ENCODE measurements around the gene DCK.
"Not testable (repeated sequence)": the region's sequence is repeated elsewhere in the genome, so short reads cannot be mapped to it uniquely, and the experiment has no call there.

GRCh38 chr4:71059573-71059972 lies 66.1 kb downstream of the DCK start:
- not testable (repeated sequence) for TF ChIP-seq CTCF (conservative IDR thresholded peaks at IDR 0.05; ENCODE audit: low read depth, low read length); POLR2A (IDR thresholded peaks at IDR 0.05; ENCODE audit: low read depth, low read length); RFX5 (IDR thresholded peaks at IDR 0.05; ENCODE audit: low read depth, low read length); USF2 (IDR thresholded peaks at IDR 0.05; ENCODE audit: low read depth, low read length); SMC3 (IDR thresholded peaks at IDR 0.05; ENCODE audit: low read depth, low read length); RAD21 (IDR thresholded peaks at IDR 0.05; ENCODE audit: low read length); CEBPB (IDR thresholded peaks at IDR 0.05; ENCODE audit: low read depth, low read length); ELK1 (IDR thresholded peaks at IDR 0.05; ENCODE audit: borderline replicate concordance, low read depth, low read length); FOS (IDR thresholded peaks at IDR 0.05; ENCODE audit: low read depth, low read length)
